ENCODE results near the gene HDAC7. TPM values are rescaled to one million over a fixed set of nuclear protein-coding genes. Genes with fewer than 3 reads are reported as not detected.

Gene HDAC7
- total and polyA plus RNA-seq, 4 donors, result 3.5 to 14.7 (median 7.2) TPM

- no peak for TF ChIP-seq ZBTB33 (IDR thresholded peaks at IDR 0.05)
- TF ChIP-seq MAX (IDR thresholded peaks at IDR 0.05), result no peak
- TF ChIP-seq REST (IDR thresholded peaks at IDR 0.05), result no peak
- TF ChIP-seq JUND (IDR thresholded peaks at IDR 0.05), result no peak
- no peak for TF ChIP-seq FOXA2 (IDR thresholded peaks at IDR 0.05)
- TF ChIP-seq YY1 (IDR thresholded peaks at IDR 0.05), result no peak
- TF ChIP-seq GABPA (IDR thresholded peaks at IDR 0.05 in 1 of 2, conservative IDR thresholded peaks at IDR 0.05 in 1 of 2), result no peak
- no peak for TF ChIP-seq FOXA1 (IDR thresholded peaks at IDR 0.05)
- TF ChIP-seq HNF4A (conservative IDR thresholded peaks at IDR 0.05), result no peak
- no peak for TF ChIP-seq NR2F2 (IDR thresholded peaks at IDR 0.05)
- no peak for TF ChIP-seq SP1 (IDR thresholded peaks at IDR 0.05)
- TF ChIP-seq CTCF (IDR thresholded peaks at IDR 0.05; ENCODE audit: low read depth, low read length, missing input control), result no peak
- no peak for TF ChIP-seq RAD21 (IDR thresholded peaks at IDR 0.05)
- no peak for TF ChIP-seq HNF4G (IDR thresholded peaks at IDR 0.05)
- no peak overlapping the region for H3K4me3 ChIP-seq (ENCODE audit: low read depth in 1 of 3, low read length in 3 of 3)
- peaks cover 3 to 40% (median 4%) of the 10 kb centered on the region in 4 donors for H3K36me3 ChIP-seq (ENCODE audit: control insufficient read depth in 4 of 4, insufficient read depth in 3 of 4, low read depth in 1 of 4, low read length in 3 of 4)
- H3K9ac ChIP-seq (ENCODE audit: low read depth in 1 of 2, low read length in 2 of 2), result no peak overlapping the region
- H3K4me1 ChIP-seq (ENCODE audit: control insufficient read depth in 4 of 4, insufficient read depth in 4 of 4, low read length in 3 of 4), result no peaks in the 10 kb centered on the region
- no peak for DNase-seq (ENCODE audit: low spot score)
- WGBS, result 88% methylated on average over 11 of the region's 11 CpGs
- H3K9me3 ChIP-seq (ENCODE audit: control insufficient read depth in 4 of 4, low read length in 3 of 4), result no peaks in the 10 kb centered on the region
- H3K27ac ChIP-seq (ENCODE audit: low read depth in 1 of 2, low read length in 2 of 2), result no peak overlapping the region
- H3K27me3 ChIP-seq (ENCODE audit: control insufficient read depth in 4 of 4, insufficient read depth in 4 of 4, low read length in 3 of 4), result no peaks in the 10 kb centered on the region
Measured at GRCh38 chr12:47785887-47786661, 33.6 kb downstream of the HDAC7 start.

Data from liver (tissue), 9 donors.